Upper lobe of right lung (tissue), 1 donor: Measurements from ENCODE around the gene SRGAP1. TPM values are rescaled to one million over a fixed set of nuclear protein-coding genes. Genes with fewer than 3 reads are reported as not detected.

Experiments
- ATAC-seq: fragments of 200-7000 bp; cut with Tn5 transposase; one replicate; pipeline ENCODE4 v1.9.1; 2020; ENCODE audit warnings: mild to moderate bottlenecking, moderate library complexity
- DNase-seq: peaks from one replicate; pipeline ENCODE4 v3.0.0-alpha.2; 2020
- H3K27ac ChIP-seq: fragments of 200-600 bp; one replicate; pipeline ENCODE4 v1.8.0; 2022
- H3K27me3 ChIP-seq: fragments of 200-600 bp; one replicate; pipeline ENCODE4 v1.8.0; 2022; ENCODE audit warnings: mild to moderate bottlenecking
- H3K36me3 ChIP-seq: fragments of 200-600 bp; one replicate; pipeline ENCODE4 v1.8.0; 2022
- H3K4me1 ChIP-seq: fragments of 200-600 bp; one replicate; pipeline ENCODE4 v1.8.0; 2022
- H3K4me3 ChIP-seq: fragments of 200-600 bp; one replicate; pipeline ENCODE4 v1.8.0; 2022; ENCODE audit warnings: mild to moderate bottlenecking
- H3K9me3 ChIP-seq: fragments of 200-600 bp; one replicate; pipeline ENCODE4 v1.8.0; 2022
- intact Hi-C: fragments of 100-400 bp; cut with DNase I; formaldehyde crosslinking; loops from one replicate; pipeline ENCODE4 v1.11.0; 2022
- total RNA-seq: library from RNA; stranded (reverse); fragmentation: NEBNext Ultra II Directional; extraction: Animal tissue kit (Norgen Biotek cat#: 25700); gene quantifications from one replicate; pipeline ENCODE4 v1.2.1, GENCODE V29; 2021
- TF ChIP-seq, protein P1 (sequence below): fragments of 200-600 bp; IDR thresholded peaks from one replicate; pipeline ENCODE4 v1.8.0; 2022; ENCODE audit warnings: antibody characterized with exemption
- donor health status: DM: no; HTN: yes; CAD: no; lungs with severe emphysema.

The SRGAP1 gene
- total RNA-seq, 1 donor from 2014 or later, result 11.4 TPM

DNA sequence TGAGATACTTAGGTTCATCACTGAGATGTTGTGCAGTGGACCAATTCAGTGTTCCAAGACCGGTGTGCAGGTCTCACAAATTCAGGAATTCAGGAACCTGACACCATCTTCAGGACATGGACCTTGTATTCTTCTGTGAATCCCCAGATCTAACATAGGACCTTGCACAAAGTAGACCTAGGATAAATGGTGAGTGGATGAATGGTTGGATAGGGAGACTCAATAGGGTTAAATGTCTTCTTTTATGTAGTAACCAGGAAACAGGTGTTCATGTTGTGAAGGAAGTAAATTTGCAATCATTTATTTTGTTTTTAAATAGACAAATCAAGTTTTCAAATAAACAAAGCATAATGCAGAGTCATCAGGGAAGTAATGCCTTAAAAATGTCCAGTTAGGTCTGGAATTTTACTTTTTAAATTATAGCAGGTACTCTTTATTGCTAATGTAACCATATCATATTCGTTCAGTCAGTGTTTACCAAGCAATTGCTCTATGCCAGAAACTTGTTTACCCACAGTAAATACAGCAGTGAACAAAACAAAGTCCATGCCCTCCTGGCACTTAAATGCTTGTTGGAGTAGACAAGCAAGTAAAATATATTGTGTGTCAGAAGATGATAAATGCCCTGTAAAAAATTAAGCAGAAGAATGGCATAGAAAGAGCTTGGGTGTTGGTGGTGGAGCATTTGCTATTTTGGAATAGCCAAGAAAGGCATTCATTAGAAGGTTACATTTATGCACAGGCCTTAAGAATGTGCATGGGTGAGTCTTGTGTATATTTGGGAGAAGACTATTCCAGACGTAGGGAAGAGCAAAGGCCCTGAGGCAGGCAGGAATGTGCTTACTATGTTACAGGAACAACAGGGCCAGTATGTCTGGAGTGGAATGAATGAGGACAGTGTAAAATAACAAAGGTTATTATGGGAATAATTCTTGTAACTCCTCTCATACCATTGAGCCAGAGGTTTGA, 38.5 kb upstream of the SRGAP1 start:
- Histone ChIP-seq H3K9me3 (no peaks in the 10 kb centered on the region), H3K27me3 (no peaks in the 10 kb centered on the region), H3K36me3 (peaks cover 14% of the 10 kb centered on the region), H3K4me1 (no peaks in the 10 kb centered on the region), H3K4me3 (no peak overlapping the region), H3K27ac (no peak overlapping the region)
- intact Hi-C loops, result no loop called here
- ATAC-seq (no peak), DNase-seq (no peak)
- TF ChIP-seq, protein P1, sequence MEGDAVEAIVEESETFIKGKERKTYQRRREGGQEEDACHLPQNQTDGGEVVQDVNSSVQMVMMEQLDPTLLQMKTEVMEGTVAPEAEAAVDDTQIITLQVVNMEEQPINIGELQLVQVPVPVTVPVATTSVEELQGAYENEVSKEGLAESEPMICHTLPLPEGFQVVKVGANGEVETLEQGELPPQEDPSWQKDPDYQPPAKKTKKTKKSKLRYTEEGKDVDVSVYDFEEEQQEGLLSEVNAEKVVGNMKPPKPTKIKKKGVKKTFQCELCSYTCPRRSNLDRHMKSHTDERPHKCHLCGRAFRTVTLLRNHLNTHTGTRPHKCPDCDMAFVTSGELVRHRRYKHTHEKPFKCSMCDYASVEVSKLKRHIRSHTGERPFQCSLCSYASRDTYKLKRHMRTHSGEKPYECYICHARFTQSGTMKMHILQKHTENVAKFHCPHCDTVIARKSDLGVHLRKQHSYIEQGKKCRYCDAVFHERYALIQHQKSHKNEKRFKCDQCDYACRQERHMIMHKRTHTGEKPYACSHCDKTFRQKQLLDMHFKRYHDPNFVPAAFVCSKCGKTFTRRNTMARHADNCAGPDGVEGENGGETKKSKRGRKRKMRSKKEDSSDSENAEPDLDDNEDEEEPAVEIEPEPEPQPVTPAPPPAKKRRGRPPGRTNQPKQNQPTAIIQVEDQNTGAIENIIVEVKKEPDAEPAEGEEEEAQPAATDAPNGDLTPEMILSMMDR, result no peak

DNA sequence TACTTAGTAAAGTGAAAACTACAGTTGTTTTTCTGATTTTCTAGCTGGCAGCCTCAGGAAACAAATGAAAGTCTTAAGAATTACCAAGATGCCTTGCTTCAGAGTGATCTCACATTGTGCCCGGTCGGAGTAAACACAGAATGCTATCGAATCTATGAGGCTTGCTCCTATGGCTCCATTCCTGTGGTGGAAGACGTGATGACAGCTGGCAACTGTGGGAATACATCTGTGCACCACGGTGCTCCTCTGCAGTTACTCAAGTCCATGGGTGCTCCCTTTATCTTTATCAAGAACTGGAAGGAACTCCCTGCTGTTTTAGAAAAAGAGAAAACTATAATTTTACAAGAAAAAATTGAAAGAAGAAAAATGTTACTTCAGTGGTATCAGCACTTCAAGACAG, 35.9 kb upstream of the SRGAP1 start:
- intact Hi-C loops, result no loop called here
- TF ChIP-seq, protein P1, result no peak
- ATAC-seq (no peak), DNase-seq (no peak)
- no peaks in the 10 kb centered on the region for H3K4me1 ChIP-seq
- no peak overlapping the region for H3K4me3 ChIP-seq
- H3K27ac ChIP-seq, result no peak overlapping the region
- peaks cover 14% of the 10 kb centered on the region for H3K36me3 ChIP-seq
- no peaks in the 10 kb centered on the region for H3K27me3 ChIP-seq
- H3K9me3 ChIP-seq, result no peaks in the 10 kb centered on the region

DNA sequence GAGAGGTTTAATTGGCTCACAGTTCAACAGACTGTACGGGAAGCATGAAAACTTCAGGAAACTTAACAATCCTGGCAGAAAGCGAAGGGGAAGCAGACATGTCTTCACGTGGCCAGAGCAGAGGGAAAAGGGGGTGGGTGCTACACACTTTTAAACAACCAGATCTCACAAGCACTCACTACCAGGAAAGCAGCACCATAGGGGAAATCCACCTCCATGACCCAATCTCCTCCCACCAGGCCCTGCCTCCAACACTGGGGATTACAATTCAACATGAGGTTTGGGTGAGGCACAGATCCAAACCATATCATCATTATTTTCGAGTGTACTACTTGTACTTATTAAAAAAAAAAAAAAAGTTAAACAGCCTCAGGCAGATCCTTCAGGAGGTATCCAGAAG, 34.9 kb upstream of the SRGAP1 start:
- Histone ChIP-seq H3K27me3 (no peaks in the 10 kb centered on the region), H3K27ac (no peak overlapping the region), H3K9me3 (no peaks in the 10 kb centered on the region), H3K36me3 (peaks cover 14% of the 10 kb centered on the region), H3K4me3 (no peak overlapping the region), H3K4me1 (no peaks in the 10 kb centered on the region)
- TF ChIP-seq, protein P1, result no peak
- DNase-seq (no peak), ATAC-seq (no peak)
- intact Hi-C loops, result no loop called here

DNA sequence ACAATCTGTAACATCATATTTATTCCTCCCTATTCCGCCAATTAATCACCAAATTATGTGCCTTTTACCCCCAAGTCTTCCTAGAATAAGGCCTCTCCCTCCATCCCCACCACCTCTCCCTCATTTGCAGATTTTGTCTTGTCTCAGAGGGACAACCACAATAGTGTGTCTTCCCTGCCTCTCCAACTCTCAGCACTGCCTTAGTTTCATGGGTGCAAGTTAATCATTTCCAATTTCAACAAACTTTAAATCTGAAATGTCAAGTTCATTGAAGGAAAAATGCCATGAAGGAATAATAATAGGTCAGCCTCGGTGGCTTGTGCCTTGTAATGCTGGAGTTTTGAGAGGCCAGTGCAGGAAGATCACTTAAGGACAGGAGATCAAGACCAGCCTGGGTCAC, 33.2 kb upstream of the SRGAP1 start:
- Histone ChIP-seq H3K36me3 (peaks cover 10% of the 10 kb centered on the region), H3K4me3 (no peak overlapping the region), H3K27ac (no peak overlapping the region), H3K4me1 (no peaks in the 10 kb centered on the region), H3K9me3 (no peaks in the 10 kb centered on the region), H3K27me3 (no peaks in the 10 kb centered on the region)
- TF ChIP-seq, protein P1, result no peak
- intact Hi-C loops, result no loop called here
- ATAC-seq (no peak), DNase-seq (no peak)

DNA sequence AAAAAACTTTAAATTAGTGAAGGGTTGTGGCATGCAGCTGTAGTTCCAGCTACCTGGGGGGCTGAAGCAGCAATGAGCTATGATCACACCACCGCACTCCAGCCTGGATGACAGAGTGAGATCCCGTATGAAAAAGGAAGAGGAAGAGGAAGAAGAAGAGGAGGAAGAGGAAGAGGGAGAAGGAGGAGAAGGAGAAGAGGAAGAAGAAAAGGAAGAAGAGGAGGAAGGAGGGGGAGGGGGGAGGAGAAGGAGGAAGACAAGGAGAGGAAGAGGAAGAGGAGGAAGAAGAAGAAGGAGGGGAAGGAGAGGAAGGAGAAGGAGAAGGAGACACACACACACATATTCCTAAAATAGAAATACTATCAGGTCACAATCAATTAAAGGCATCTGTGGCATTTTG, 32.7 kb upstream of the SRGAP1 start:
- TF ChIP-seq, protein P1, result no peak
- no peaks in the 10 kb centered on the region for H3K9me3 ChIP-seq
- no peaks in the 10 kb centered on the region for H3K4me1 ChIP-seq
- DNase-seq (no peak), ATAC-seq (no peak)
- H3K4me3 ChIP-seq, result no peak overlapping the region
- intact Hi-C loops, result no loop called here
- H3K36me3 ChIP-seq, result peaks cover 8% of the 10 kb centered on the region
- no peak overlapping the region for H3K27ac ChIP-seq
- H3K27me3 ChIP-seq, result no peaks in the 10 kb centered on the region
